Astrocyte (in vitro differentiated cells and primary cell): ENCODE data around the gene ISG15. TPM values are rescaled to one million over a fixed set of nuclear protein-coding genes. Genes with fewer than 3 reads are reported as not detected.

ENCODE experiments used
- DNase-seq: peaks from one replicate; pipeline ENCODE4 v3.0.0-alpha.2; 2010; ENCODE audit warnings: low read depth
- FAIRE-seq: peaks from 2 replicates; lab custom pipeline; 2011; peaks lifted over from hg19 to GRCh38; lab: Jason Lieb, UNC
- H2AFZ ChIP-seq: 2 replicates; pipeline ENCODE4 v1.6.0; 2012; ENCODE audit warnings: low read depth, low read length, inconsistent platforms
- H3K27ac ChIP-seq: 2 replicates; pipeline ENCODE4 v1.5.1; 2011; ENCODE audit warnings: low read depth, low read length, inconsistent platforms
- H3K27me3 ChIP-seq: 2 replicates; pipeline ENCODE4 v1.6.0; 2011; ENCODE audit warnings: low read length, inconsistent platforms; ENCODE audit not compliant: insufficient read depth
- H3K36me3 ChIP-seq: 2 replicates; pipeline ENCODE4 v1.5.1; 2011; ENCODE audit warnings: low read length, inconsistent platforms; ENCODE audit not compliant: insufficient read depth
- H3K4me1 ChIP-seq: 2 replicates; pipeline ENCODE4 v1.5.1; 2011; ENCODE audit warnings: low read length, inconsistent platforms; ENCODE audit not compliant: insufficient read depth
- H3K4me2 ChIP-seq: 2 replicates; pipeline ENCODE4 v1.6.0; 2012; ENCODE audit warnings: low read length, inconsistent platforms
- H3K4me3 ChIP-seq: 2 replicates; pipeline ENCODE4 v1.5.1; 2011; ENCODE audit warnings: low read depth, mild to moderate bottlenecking, low read length, inconsistent platforms; ENCODE audit not compliant: insufficient read depth
- H3K79me2 ChIP-seq: 2 replicates; pipeline ENCODE4 v1.6.0; 2012; ENCODE audit warnings: mild to moderate bottlenecking, low read length, inconsistent platforms; ENCODE audit not compliant: insufficient read depth
- H3K9ac ChIP-seq: 2 replicates; pipeline ENCODE4 v1.6.0; 2012; ENCODE audit warnings: mild to moderate bottlenecking, low read length, inconsistent platforms
- H3K9me3 ChIP-seq: 2 replicates; pipeline ENCODE4 v1.5.1; 2012; ENCODE audit warnings: low read depth, mild to moderate bottlenecking, low read length, inconsistent platforms; ENCODE audit not compliant: insufficient read depth
- H4K20me1 ChIP-seq: 2 replicates; pipeline ENCODE4 v1.6.0; 2012; ENCODE audit warnings: low read length, inconsistent platforms; ENCODE audit not compliant: insufficient read depth
- H3K27ac Mint-ChIP-seq: one replicate; pipeline ENCODE4 v1.8.0; 2021; ENCODE audit warnings: mild to moderate bottlenecking, mixed read lengths; ENCODE audit not compliant: unreplicated experiment
- H3K27me3 Mint-ChIP-seq: one replicate; pipeline ENCODE4 v1.8.0; 2021; ENCODE audit warnings: low read depth, mixed read lengths; ENCODE audit not compliant: unreplicated experiment
- H3K36me3 Mint-ChIP-seq: one replicate; pipeline ENCODE4 v1.8.0; 2021; ENCODE audit warnings: low read depth, mixed read lengths; ENCODE audit not compliant: unreplicated experiment
- H3K4me1 Mint-ChIP-seq: one replicate; pipeline ENCODE4 v1.8.0; 2021; ENCODE audit warnings: low read depth, mixed read lengths; ENCODE audit not compliant: unreplicated experiment
- H3K4me3 Mint-ChIP-seq: one replicate; pipeline ENCODE4 v1.8.0; 2021; ENCODE audit warnings: mild to moderate bottlenecking, moderate library complexity, mixed read lengths; ENCODE audit not compliant: unreplicated experiment
- H3K9me3 Mint-ChIP-seq: one replicate; pipeline ENCODE4 v1.8.0; 2021; ENCODE audit warnings: mild to moderate bottlenecking, mixed read lengths; ENCODE audit not compliant: unreplicated experiment
- CTCF ChIP-seq: IDR thresholded peaks from 2 replicates; pipeline ENCODE4 v1.5.1; 2011; ENCODE audit warnings: low read depth, mild to moderate bottlenecking, inconsistent platforms, low read length, moderate library complexity; ENCODE audit not compliant: insufficient read depth
- EZH2 ChIP-seq: IDR thresholded peaks from 2 replicates; pipeline ENCODE4 v1.6.1; 2012; ENCODE audit warnings: mild to moderate bottlenecking, low read length, inconsistent platforms; ENCODE audit not compliant: insufficient read depth
- total RNA-seq: library from RNA; stranded (reverse); gene quantifications from 2 replicates; pipeline ENCODE4 v1.2.1, GENCODE V29; 2021

Gene ISG15
- total RNA-seq, 1 donor from 2014 or later: 1,830 TPM

GRCh38 chr1:980602-981395 lies 32.5 kb upstream of the ISG15 start:
- no peak overlapping the region for H3K27ac ChIP-seq
- no peak for FAIRE-seq
- H4K20me1 ChIP-seq: no peaks in the 10 kb centered on the region
- no peak for DNase-seq
- no peaks in the 10 kb centered on the region for H3K79me2 ChIP-seq
- no peaks in the 10 kb centered on the region for H3K9me3 ChIP-seq
- H2AFZ ChIP-seq: no peak overlapping the region
- Mint-ChIP-seq H3K9me3 (no peaks in the 10 kb centered on the region), H3K36me3 (peaks cover under 1% of the 10 kb centered on the region), H3K27ac (no peak overlapping the region), H3K4me1 (no peaks in the 10 kb centered on the region), H3K4me3 (no peak overlapping the region), H3K27me3 (peaks cover 38% of the 10 kb centered on the region)
- peaks cover 4% of the 10 kb centered on the region for H3K27me3 ChIP-seq
- no peak for TF ChIP-seq CTCF
- no peak for TF ChIP-seq EZH2
- no peaks in the 10 kb centered on the region for H3K4me1 ChIP-seq
- H3K36me3 ChIP-seq: no peaks in the 10 kb centered on the region
- H3K9ac ChIP-seq: no peak overlapping the region
- no peak overlapping the region for H3K4me2 ChIP-seq
- H3K4me3 ChIP-seq: no peak overlapping the region

GRCh38 chr1:981491-981954 lies 31.8 kb upstream of the ISG15 start:
- no peak for DNase-seq
- Histone ChIP-seq H3K4me3 (no peak overlapping the region), H3K4me2 (no peak overlapping the region), H3K9me3 (no peaks in the 10 kb centered on the region), H3K4me1 (no peaks in the 10 kb centered on the region), H2AFZ (no peak overlapping the region), H4K20me1 (no peaks in the 10 kb centered on the region), H3K36me3 (no peaks in the 10 kb centered on the region), H3K27me3 (peaks cover 4% of the 10 kb centered on the region), H3K9ac (no peak overlapping the region), H3K79me2 (no peaks in the 10 kb centered on the region), H3K27ac (no peak overlapping the region)
- H3K4me1 Mint-ChIP-seq: no peaks in the 10 kb centered on the region
- peaks cover 42% of the 10 kb centered on the region for H3K27me3 Mint-ChIP-seq
- no peak for TF ChIP-seq CTCF
- TF ChIP-seq EZH2: no peak
- H3K27ac Mint-ChIP-seq: no peak overlapping the region
- H3K9me3 Mint-ChIP-seq: no peaks in the 10 kb centered on the region
- no peak overlapping the region for H3K4me3 Mint-ChIP-seq
- no peak for FAIRE-seq
- no peaks in the 10 kb centered on the region for H3K36me3 Mint-ChIP-seq

GRCh38 chr1:981955-982558 lies 31.2 kb upstream of the ISG15 start, which contains the start of gene PERM1:
Gene PERM1, minus strand, starts transcription at chr1:982093. Its CDS starts 1,064 bp downstream, at chr1:981029.
- Mint-ChIP-seq H3K27ac (no peak within 1 kb of the TSS), H3K4me3 (no peak within 1 kb of the TSS), H3K9me3 (no peaks in the 10 kb centered on the region), H3K36me3 (no peaks in the 10 kb centered on the region), H3K27me3 (peaks cover 44% of the 10 kb centered on the region), H3K4me1 (no peaks in the 10 kb centered on the region)
- Histone ChIP-seq H3K4me2 (no peak within 1 kb of the TSS), H4K20me1 (no peaks in the 10 kb centered on the region), H3K4me1 (no peaks in the 10 kb centered on the region), H3K4me3 (no peak within 1 kb of the TSS), H3K9me3 (no peaks in the 10 kb centered on the region), H2AFZ (no peak within 1 kb of the TSS), H3K36me3 (no peaks in the 10 kb centered on the region), H3K27ac (no peak within 1 kb of the TSS), H3K27me3 (peaks cover 4% of the 10 kb centered on the region), H3K9ac (no peak within 1 kb of the TSS), H3K79me2 (no peaks in the 10 kb centered on the region)
- FAIRE-seq: no peak
- DNase-seq: no peak
- TF ChIP-seq EZH2 (no peak), CTCF (no peak)
